Measurements from ENCODE around the gene CMTM8.
"Not testable (repeated sequence)": the region's sequence is repeated elsewhere in the genome, so short reads cannot be mapped to it uniquely, and the experiment has no call there.

CMTM8 gene

GRCh38 chr3:32238453-32239306, at the start of gene CMTM8:
Gene CMTM8 (plus strand): TSS chr3:32238680. CDS start chr3:32238973, 293 bp downstream.
- FAIRE-seq (no peak), DNase-seq (ENCODE audit: low spot score) (no peak)

GRCh38 chr3:32189693-32190092, 48.8 kb upstream of the CMTM8 start:
- FAIRE-seq (no peak), DNase-seq (ENCODE audit: low spot score) (no peak)

- DNase-seq (ENCODE audit: low spot score); FAIRE-seq: not testable (repeated sequence)
These were observed 47.9 kb upstream of the CMTM8 start for GRCh38 chr3:32190556-32190955.

DNA sequence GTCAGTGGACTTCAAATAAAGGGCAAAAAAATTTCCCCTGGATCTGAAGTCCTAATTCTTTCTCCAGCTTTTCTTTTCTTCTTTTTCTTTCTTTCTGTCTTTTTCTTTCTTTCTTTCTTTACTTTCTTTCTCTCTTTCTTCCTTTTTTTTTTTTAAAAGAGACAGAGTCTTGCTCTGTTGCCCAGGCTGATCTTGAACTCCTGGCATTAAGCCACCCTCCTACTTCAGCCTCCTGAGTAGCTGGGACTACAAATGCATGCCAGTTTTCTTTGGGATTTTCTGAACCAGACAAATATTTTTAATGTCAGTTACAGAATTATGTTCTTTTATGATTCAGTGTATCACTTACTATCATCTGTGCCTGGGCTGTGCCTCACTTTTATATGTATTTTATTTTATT, 45.4 kb upstream of the CMTM8 start:
- FAIRE-seq (no peak), DNase-seq (ENCODE audit: low spot score) (no peak)

GRCh38 chr3:32194653-32195052, 43.8 kb upstream of the CMTM8 start:
- FAIRE-seq (no peak), DNase-seq (ENCODE audit: low spot score) (no peak)

DNA sequence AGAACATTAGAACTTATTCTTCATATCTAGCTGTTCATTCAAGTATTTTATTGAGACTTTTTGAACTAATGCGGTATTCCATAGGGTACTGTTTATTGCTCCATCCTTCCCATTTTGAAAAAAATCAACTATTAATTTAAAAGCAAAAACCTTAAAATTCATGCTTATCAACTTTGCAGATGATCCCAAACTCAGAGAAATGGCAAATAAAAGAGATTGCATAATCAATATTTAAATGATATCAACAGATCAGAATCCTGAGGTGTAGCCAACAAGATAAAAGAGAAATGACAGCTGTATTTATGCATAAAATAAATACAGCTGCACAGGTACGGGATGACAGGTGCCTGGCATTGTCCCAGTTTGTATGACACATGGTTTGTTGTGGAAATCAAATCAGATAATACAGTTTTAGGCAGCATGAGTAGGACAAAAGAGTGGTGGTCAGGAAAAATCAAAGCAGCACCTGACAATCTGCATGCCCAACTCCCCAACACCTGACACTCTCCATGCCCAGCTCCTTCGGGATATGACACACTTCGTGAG, 42.4 kb upstream of the CMTM8 start:
- no peak for DNase-seq (ENCODE audit: low spot score)
- no peak for FAIRE-seq

GRCh38 chr3:32197991-32198390, 40.5 kb upstream of the CMTM8 start:
- DNase-seq (ENCODE audit: low spot score) (no peak), FAIRE-seq (no peak)

- DNase-seq (ENCODE audit: low spot score), result no peak
- FAIRE-seq, result no peak
These were observed 39.8 kb upstream of the CMTM8 start for GRCh38 chr3:32198714-32199113.

DNA sequence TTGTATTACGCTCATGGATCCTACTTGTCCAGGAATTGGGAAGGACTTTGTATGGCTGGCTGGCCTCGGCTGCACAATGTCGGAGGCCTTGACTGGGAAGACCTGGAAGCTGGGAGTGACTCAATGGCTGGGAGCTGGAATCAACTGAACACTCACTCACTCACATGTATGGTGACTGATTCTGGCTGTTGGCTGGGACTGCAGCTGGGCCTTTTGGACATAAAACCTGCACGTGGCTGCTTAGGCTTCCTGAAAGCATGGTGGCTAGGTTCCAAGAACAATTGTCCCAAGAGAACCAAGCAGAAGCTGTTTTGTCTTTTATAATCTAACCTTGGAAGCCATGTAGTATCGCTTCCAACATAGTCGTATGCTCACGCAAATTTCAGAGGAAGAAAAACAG, 38.0 kb upstream of the CMTM8 start:
- no peak for FAIRE-seq
- DNase-seq (ENCODE audit: low spot score), result no peak

DNA sequence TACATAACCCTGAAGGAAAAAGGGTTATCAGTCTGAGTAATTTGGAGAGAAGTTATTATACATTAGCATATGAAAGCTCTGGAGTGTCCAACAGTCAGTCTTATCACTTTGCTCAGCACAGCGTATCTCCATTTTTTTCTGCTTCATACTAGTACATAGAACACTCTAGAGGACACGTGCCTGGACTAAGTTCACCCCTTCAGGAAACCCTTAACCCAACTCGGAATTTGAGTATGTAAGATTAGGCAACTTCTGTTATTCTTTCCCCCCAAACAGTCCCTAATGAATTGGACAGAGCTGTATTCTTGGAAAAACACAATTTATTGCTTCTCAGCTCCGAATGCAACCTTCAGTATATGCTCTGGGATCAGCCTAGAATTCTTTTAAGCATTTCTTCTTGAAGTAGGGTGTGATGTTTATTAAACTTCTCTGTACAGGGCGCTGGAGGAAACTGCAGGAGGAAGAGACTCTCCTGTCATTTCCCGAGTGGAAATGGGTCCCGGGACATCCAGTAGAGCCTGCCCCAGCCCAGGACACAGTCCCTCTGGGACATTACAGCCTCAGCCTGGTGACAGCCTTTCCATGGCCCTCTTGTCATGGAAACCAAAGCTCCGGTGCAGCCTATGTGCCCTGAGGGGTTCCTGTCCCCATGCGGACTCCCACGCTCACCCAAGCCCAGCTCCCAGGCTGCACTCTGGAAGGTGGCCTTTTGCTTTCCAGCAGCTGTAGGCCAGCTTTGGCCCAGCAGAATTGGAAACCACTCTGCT, 37.3 kb upstream of the CMTM8 start:
- FAIRE-seq (no peak), DNase-seq (ENCODE audit: low spot score) (no peak)

DNA sequence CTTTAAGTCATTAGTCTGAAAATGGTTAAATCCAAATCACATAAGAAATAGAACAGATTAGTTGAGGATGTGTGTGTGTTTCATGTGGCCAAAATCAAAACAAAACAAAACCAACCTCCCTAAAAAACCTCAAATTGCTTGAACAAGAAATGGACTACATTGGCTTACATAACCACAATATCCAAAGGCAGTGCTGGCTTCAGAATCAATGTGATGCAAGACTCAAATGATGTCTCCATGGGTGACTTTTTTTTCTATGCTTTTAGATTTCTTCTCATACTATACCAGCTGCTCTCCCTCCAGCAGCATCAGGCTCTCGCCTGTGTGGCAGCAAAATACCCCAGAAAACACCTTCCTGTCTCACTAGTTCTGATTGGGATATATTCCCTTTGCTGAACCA, 36.0 kb upstream of the CMTM8 start:
- FAIRE-seq, result no peak
- DNase-seq (ENCODE audit: low spot score), result no peak

DNA sequence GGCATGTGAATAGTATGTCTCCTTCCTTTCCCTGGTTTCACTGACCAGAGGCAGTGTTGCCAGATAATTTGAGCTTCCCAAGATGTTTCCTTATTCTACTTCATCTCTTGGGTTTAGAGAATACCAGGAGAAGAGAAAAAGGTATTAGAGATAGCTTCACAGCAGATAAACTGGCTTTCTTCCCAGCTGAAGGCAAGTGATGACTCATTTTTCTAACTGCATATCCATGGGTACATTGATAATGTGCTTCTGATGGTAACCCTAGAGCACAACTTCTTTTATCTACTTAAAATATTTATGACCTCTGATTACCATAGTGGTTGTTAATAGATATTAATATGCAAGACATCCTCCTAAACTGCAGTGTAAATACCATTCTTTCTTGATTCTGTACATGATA, 34.6 kb upstream of the CMTM8 start:
- no peak for DNase-seq (ENCODE audit: low spot score)
- no peak for FAIRE-seq

GRCh38 chr3:32208447-32208846, 30.0 kb upstream of the CMTM8 start:
- FAIRE-seq (no peak), DNase-seq (ENCODE audit: low spot score) (no peak)

GRCh38 chr3:32215185-32215584, 23.3 kb upstream of the CMTM8 start:
- no peak for FAIRE-seq
- DNase-seq (ENCODE audit: low spot score), result no peak

DNA sequence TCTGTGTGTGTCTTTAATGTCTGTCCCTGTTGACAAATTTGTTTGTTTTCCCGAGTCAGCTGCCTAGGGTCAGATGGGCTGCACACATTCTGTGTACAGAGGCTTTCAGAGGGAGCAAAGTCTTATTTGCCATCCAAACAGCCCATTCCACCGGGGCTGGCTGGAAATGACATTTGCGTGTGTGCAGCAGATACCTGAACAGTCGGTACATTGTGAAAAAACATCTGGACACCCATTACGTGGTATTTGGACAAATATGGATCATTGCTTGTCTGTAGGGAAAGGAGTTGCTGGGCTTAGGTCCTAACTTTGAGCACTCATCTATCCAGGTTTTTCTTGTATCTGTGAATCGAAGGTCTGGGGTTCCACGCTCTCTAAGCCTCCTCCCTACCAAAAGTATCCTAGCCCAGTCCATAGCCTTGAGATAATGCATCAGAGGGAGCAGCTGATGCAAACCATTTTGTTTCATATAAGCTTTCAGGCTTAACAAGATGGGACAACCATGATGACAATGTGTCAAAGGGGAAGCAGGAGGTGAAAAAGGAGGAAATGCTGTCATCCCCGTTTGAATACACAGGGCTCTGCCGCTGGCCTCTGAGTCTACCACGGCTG, 22.2 kb upstream of the CMTM8 start:
- no peak for DNase-seq (ENCODE audit: low spot score)
- FAIRE-seq, result no peak

DNA sequence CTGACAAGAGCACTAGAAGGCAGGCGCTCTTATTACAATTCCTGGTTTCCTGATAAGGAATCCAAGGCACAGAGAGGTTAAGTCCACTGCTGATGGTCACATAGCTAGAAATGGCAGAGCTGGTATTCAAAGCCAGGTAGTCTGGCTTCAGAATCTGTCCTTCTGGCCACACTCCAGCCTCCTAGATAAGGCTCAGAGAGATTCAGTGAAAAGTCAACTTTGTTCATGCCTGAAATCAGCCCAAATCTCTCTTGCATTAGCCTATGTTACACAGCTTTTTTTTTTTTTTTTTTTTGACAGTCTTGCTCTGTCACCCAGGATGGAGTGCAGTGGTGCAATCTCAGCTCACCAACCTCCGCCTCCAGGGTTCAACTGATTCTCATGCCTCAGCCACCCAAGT, 21.1 kb upstream of the CMTM8 start:
- FAIRE-seq (no peak), DNase-seq (ENCODE audit: low spot score) (no peak)

- no peak for FAIRE-seq
These were observed 18.9 kb upstream of the CMTM8 start for GRCh38 chr3:32219537-32219936.

GRCh38 chr3:32220006-32220405, 18.5 kb upstream of the CMTM8 start:
- DNase-seq (ENCODE audit: low spot score) (no peak), FAIRE-seq (no peak)

More at GRCh38 chr3:32219537-32219936, 18.9 kb upstream of the CMTM8 start:
- no peak for DNase-seq (ENCODE audit: low spot score)

- no peak for DNase-seq (ENCODE audit: low spot score)
- no peak for FAIRE-seq
These were observed 15.5 kb upstream of the CMTM8 start for GRCh38 chr3:32222950-32223349.

GRCh38 chr3:32224016-32224516, 14.4 kb upstream of the CMTM8 start:
- FAIRE-seq (no peak), DNase-seq (ENCODE audit: low spot score) (no peak)

DNA sequence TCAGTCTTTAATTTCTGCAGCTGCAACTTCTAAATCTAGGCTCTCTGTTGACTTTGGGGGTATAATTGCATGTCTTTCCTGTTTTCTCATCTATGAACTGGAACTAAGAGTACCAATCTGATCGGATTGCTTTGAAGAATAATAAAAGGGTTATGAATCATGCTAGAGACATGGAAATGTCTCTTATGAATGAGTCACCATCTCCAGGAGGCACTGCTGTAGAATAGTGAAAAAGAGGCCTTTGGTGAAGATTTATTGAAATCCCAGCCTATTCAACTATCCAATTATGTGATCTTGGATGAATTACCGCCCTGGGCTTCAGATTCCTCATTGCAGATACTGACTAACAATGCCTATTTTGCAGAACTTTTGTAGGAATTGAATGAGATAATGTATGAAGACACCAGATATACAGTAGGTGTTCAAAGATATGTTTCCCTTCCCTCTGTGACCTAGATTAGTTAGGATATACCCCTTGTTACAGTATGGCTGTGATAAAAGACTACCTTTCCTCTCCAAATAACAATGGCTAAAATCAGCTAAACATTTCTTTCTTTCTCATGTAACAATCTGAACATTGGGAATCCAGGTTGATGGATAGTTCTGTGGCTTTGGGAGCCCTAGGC, 11.5 kb upstream of the CMTM8 start:
- DNase-seq (ENCODE audit: low spot score), result peak; percentile 7

More for the DNA sequence above, 11.5 kb upstream of the CMTM8 start:
- FAIRE-seq, result no peak

Data from RCC 7860 (cell line).